Ovary (tissue), 3 donors: ENCODE data around the gene SLC6A4.

Experiments used
- EP300 ChIP-seq: sonication (generic); formaldehyde crosslinking; IDR thresholded peaks from one replicate; pipeline ENCODE4 v1.6.1; 2017; ENCODE audit warnings: antibody characterized with exemption
- POLR2A ChIP-seq: fragments of 450-650 bp; IDR thresholded peaks from one replicate; pipeline ENCODE4 v1.6.1; 2017; ENCODE audit warnings: antibody characterized with exemption, mild to moderate bottlenecking, moderate library complexity
- TF ChIP-seq, protein P1 (sequence below), 3 donors: fragments of 450-650 bp in 2 of 3; fragments of 200-600 bp in 1 of 3; IDR thresholded peaks; one replicate each; pipeline versions ENCODE4 v1.5.1 to v1.8.0; 2016 to 2022; ENCODE audit warnings: antibody characterized with exemption in 3 of 3, mild to moderate bottlenecking in 1 of 3
- donor health status: DM: no; HTN: no; CAD: no.

GRCh38 chr17:30274887-30275286 is 39.4 kb upstream of the SLC6A4 start:
- TF ChIP-seq POLR2A (no peak), EP300 (no peak)
- TF ChIP-seq, protein P1, sequence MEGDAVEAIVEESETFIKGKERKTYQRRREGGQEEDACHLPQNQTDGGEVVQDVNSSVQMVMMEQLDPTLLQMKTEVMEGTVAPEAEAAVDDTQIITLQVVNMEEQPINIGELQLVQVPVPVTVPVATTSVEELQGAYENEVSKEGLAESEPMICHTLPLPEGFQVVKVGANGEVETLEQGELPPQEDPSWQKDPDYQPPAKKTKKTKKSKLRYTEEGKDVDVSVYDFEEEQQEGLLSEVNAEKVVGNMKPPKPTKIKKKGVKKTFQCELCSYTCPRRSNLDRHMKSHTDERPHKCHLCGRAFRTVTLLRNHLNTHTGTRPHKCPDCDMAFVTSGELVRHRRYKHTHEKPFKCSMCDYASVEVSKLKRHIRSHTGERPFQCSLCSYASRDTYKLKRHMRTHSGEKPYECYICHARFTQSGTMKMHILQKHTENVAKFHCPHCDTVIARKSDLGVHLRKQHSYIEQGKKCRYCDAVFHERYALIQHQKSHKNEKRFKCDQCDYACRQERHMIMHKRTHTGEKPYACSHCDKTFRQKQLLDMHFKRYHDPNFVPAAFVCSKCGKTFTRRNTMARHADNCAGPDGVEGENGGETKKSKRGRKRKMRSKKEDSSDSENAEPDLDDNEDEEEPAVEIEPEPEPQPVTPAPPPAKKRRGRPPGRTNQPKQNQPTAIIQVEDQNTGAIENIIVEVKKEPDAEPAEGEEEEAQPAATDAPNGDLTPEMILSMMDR (IDR thresholded peaks at IDR 0.05), result no peak
